Activated naive CD8-positive, alpha-beta T cell treated with anti-CD3 and anti-CD28 coated beads, Interleukin-2, amount 10 ng/mL, durations not matched to agents 7 days and 5 days (primary cell): ENCODE results near the gene TMEM222. TPM values are rescaled to one million over a fixed set of nuclear protein-coding genes. Genes with fewer than 3 reads are reported as not detected.

ENCODE experiments used
- ATAC-seq: fragments of 150-1000 bp; cut with Tn5 transposase; one replicate; pipeline ENCODE4 v1.10.0; 2021; ENCODE audit warnings: low read depth, moderate library complexity
- POLR2A ChIA-PET: fragments of 350-600 bp; sonication (Branson Sonifier 250); formaldehyde crosslinking; loops from one replicate; lab custom pipeline; 2021; ENCODE audit warnings: antibody characterized with exemption; lab: Charles Lee
- DNase-seq: peaks from one replicate; pipeline ENCODE4 v3.0.0; 2021
- H3K27ac Mint-ChIP-seq: one replicate; pipeline ENCODE4 v1.8.0; 2022; ENCODE audit warnings: mild to moderate bottlenecking, mixed read lengths
- H3K27me3 Mint-ChIP-seq: one replicate; pipeline ENCODE4 v1.8.0; 2022; ENCODE audit warnings: mild to moderate bottlenecking, moderate library complexity, mixed read lengths
- H3K36me3 Mint-ChIP-seq: one replicate; pipeline ENCODE4 v1.8.0; 2021; ENCODE audit warnings: mild to moderate bottlenecking, mixed read lengths
- H3K4me1 Mint-ChIP-seq: one replicate; pipeline ENCODE4 v1.8.0; 2021; ENCODE audit warnings: mixed read lengths
- H3K4me3 Mint-ChIP-seq: one replicate; pipeline ENCODE4 v1.8.0; 2022; ENCODE audit warnings: mild to moderate bottlenecking, moderate library complexity, mixed read lengths
- H3K9me3 Mint-ChIP-seq: one replicate; pipeline ENCODE4 v1.8.0; 2021; ENCODE audit warnings: mixed read lengths
- total RNA-seq, 2 experiments: library from RNA; stranded (reverse); gene quantifications; one replicate each; pipeline ENCODE4 v1.2.3, GENCODE V29; 2021

Gene TMEM222
- total RNA-seq, 2 experiments from 2014 or later, result 35.8 to 40.4 TPM

DNA sequence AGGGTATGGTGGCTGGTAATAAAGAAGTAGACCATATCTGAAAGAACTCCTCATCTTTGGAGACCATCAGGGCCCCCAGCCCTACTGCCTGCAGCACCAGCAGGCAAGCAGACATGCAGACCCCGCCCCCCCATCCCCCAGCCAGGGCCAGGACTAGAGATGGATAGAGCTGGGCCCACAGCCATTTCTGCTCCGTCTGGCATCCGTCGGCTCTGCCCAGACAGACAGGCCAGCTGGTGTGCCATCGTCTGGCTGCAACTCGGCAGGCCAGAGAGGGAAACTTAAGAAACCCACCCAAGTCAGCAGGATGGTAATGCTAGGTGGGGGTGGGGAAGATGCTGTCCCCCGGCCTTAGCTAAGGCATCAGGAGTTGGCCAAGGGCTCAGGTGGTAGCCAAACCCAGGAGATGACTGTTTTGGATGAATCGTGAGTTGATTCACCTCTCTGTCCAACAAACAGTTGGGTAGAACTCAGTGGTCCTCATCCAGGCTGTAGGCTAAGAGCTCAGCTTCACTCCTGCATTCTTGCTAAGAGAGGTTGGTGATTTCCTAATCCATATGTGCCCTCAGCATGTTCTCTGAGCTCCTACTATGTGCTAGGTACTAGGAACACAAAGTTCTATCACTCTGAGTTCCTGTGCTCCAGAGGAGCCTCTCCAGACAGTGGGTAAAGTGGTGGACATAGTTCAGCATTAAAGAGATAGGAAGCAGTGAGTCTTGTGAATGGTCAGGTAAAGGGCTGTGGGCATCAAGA is 23.2 kb upstream of the TMEM222 start:
- Mint-ChIP-seq H3K27me3 (no peaks in the 10 kb centered on the region), H3K9me3 (no peaks in the 10 kb centered on the region), H3K4me3 (no peak overlapping the region), H3K36me3 (peaks cover 1% of the 10 kb centered on the region), H3K4me1 (peaks cover 11% of the 10 kb centered on the region), H3K27ac (no peak overlapping the region)
- ATAC-seq, result no peak
- DNase-seq, result no peak
- POLR2A ChIA-PET, result no interaction called here

DNA sequence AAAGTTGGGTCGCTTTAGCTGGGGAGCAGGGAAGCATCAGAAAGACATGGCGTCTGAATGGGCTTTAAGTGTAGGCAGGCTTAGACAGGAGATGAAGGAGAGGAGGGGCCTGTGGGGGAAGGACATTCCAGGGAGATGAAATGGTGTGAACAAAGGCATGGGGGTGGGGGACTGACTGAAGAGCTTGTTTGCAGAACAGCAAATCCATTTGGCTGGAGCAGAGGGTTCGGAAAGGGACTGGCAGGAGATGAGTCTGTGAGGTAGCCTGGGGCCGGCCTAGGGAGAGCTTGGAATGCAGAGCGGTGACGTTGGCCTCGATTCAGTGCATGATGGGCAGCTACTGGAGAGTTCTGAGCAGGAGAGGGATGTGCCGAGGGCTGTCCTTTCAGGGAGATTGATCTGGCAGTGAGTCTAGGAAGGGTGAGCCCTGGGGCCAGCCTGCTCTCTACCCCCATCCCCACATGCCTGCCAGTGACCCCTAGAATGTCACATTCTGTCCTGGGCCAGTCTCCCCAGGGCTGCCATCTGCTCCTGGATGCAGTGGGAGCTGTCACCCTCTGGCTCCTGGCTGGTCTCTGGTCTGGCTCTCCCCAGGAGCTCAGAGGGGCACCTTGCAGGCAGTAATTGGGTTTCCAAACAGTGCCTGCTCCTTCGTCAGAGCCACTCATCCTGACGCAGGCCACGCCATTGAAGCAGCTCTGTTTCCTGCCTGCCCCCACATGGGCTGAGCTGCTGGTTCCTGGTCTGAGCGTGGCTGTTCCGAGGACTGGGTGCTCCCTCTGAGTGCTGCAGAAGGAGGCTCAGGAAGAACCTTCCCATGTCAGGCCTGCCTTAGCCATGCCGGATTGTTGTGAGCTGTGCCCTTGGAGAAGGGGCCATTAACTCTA is 22.3 kb upstream of the TMEM222 start:
- no peak overlapping the region for H3K27ac Mint-ChIP-seq
- ATAC-seq, result no peak
- DNase-seq, result no peak
- peaks cover 1% of the 10 kb centered on the region for H3K36me3 Mint-ChIP-seq
- H3K9me3 Mint-ChIP-seq, result no peaks in the 10 kb centered on the region
- no peak overlapping the region for H3K4me3 Mint-ChIP-seq
- H3K27me3 Mint-ChIP-seq, result no peaks in the 10 kb centered on the region
- POLR2A ChIA-PET, result no interaction called here
- peaks cover 11% of the 10 kb centered on the region for H3K4me1 Mint-ChIP-seq

DNA sequence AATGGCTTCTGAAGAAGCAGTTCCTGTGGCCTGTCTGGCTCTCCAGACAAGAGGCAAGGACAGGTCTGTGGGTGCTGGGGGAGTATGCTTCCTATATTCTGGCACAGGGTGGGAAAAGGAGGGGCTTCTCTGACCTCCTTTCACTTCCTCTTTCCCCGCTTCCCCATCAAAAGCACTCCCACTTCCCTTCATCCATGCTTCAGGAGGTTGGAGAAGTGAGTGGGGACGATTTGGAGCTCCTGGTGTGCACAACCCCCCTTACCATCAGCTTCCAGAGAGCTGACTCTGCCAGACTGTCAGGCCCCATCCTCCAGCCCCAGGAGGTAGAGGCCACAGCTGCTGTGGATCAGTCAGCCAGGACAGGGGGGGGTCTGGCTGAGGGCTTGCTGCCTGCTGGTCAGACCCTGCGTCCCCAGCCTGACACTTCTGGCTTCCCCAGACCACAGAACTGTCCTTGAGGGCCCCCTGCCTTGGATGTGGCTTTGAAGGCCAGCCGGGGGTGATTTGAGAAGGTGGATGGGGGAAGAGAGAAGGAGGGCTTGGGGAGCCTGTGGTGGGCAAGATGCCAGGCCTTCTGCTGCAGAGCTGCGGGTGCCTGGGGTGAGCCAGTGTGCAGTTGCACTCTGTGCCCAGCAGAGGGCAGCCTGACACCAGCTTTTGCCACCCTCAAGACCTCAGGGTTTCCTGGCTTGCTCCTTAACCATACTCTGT is 21.5 kb upstream of the TMEM222 start:
- Mint-ChIP-seq H3K36me3 (peaks cover 1% of the 10 kb centered on the region), H3K4me3 (no peak overlapping the region), H3K27ac (no peak overlapping the region), H3K9me3 (no peaks in the 10 kb centered on the region), H3K4me1 (peaks cover 11% of the 10 kb centered on the region), H3K27me3 (no peaks in the 10 kb centered on the region)
- peak; percentile 83 for DNase-seq
- peak; percentile 84 for ATAC-seq
- POLR2A ChIA-PET, result interaction anchor here (1.0 to 2.4 kb wide), 3 partner anchors 82 to 95 kb away, joined by 3 to 8 read pairs (median 3); partner anchors contain the start of gene CD164L2

DNA sequence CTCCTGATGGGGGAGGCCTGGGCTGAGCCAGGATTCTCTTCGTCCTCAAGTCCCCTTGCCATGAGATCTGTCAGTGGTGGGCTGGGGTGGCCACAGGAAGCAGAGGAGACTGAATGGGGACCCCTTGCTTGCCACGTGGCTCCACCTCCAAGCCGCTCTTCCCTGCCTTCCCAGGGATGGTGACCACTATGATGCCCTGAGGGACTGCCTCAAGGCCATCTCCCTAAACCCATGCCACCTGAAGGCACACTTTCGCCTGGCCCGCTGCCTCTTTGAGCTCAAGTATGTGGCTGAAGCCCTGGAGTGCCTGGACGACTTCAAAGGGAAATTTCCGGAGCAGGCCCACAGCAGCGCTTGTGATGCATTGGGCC is 20.9 kb upstream of the TMEM222 start:
- H3K36me3 Mint-ChIP-seq, result peaks cover 1% of the 10 kb centered on the region
- no peak for DNase-seq
- no peaks in the 10 kb centered on the region for H3K9me3 Mint-ChIP-seq
- H3K27ac Mint-ChIP-seq, result no peak overlapping the region
- no peak for ATAC-seq
- no peak overlapping the region for H3K4me3 Mint-ChIP-seq
- POLR2A ChIA-PET, result interaction anchor here (1.0 to 2.4 kb wide), 3 partner anchors 82 to 94 kb away, joined by 3 to 8 read pairs (median 3); partner anchors contain the start of gene CD164L2
- no peaks in the 10 kb centered on the region for H3K27me3 Mint-ChIP-seq
- peaks cover 8% of the 10 kb centered on the region for H3K4me1 Mint-ChIP-seq

DNA sequence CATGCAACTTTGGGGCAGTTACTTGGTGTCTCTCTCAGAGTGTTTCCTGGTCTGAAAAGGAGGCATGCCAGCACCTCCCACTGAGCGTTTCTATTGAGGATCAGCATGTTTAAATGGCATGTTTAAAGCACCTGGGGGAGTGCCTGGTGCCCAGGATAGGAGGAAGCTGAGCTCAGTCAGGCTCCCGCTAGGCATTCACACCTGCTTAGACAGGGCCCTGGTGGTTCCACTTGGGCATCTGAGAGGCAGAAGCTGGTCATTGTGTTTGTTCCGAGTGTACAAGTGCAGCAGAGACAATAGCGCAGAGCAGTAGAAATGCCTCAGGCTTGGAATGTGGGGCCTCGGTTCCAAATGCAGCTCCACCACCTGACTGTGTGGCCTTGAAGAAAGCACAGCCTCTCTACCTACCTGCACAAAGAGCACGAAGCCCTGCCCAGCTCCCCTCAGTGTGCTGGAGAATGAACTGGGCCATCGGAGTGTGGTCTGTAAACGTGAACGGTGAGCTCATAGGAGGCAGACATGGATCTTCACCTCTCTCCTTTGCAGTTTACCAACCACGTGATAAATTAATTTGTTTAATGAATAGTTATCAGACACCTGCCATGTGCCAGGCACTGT is 20.3 kb upstream of the TMEM222 start:
- peaks cover 1% of the 10 kb centered on the region for H3K36me3 Mint-ChIP-seq
- no peaks in the 10 kb centered on the region for H3K9me3 Mint-ChIP-seq
- ATAC-seq (no peak), DNase-seq (no peak)
- peaks cover 2% of the 10 kb centered on the region for H3K4me1 Mint-ChIP-seq
- no peak overlapping the region for H3K4me3 Mint-ChIP-seq
- POLR2A ChIA-PET, result interaction anchor here (0.7 to 2.4 kb wide), 3 partner anchors 76 to 93 kb away, joined by 3 to 8 read pairs (median 3); no protein-coding TSS in a partner anchor
- H3K27me3 Mint-ChIP-seq, result no peaks in the 10 kb centered on the region
- no peak overlapping the region for H3K27ac Mint-ChIP-seq

DNA sequence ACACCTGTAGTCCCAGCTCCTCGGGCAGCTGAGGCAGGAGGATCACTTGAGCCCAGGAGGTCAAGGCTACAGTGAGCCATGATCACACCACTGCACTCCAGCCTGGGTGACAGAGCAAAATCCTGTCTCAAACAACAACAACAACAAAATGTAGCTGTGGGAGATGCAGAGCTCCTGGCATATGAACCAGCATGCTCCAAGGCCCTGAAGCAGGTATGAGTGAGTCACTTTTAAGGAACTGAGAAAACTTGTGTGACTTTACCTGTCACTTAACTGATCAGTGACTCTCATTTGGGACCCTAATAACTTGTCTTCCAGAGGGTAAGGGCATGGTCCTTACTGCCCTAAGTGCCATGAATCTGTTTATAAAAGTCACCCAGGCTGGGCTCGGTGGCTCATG is 19.4 kb upstream of the TMEM222 start:
- Mint-ChIP-seq H3K27me3 (no peaks in the 10 kb centered on the region), H3K4me3 (no peak overlapping the region), H3K4me1 (peaks cover 2% of the 10 kb centered on the region), H3K36me3 (peaks cover 1% of the 10 kb centered on the region), H3K9me3 (no peaks in the 10 kb centered on the region), H3K27ac (no peak overlapping the region)
- ATAC-seq (no peak), DNase-seq (no peak)
- POLR2A ChIA-PET, result interaction anchor here (2.4 kb wide), 1 partner anchor 92 kb away, joined by 8 read pairs; no protein-coding TSS in a partner anchor

DNA sequence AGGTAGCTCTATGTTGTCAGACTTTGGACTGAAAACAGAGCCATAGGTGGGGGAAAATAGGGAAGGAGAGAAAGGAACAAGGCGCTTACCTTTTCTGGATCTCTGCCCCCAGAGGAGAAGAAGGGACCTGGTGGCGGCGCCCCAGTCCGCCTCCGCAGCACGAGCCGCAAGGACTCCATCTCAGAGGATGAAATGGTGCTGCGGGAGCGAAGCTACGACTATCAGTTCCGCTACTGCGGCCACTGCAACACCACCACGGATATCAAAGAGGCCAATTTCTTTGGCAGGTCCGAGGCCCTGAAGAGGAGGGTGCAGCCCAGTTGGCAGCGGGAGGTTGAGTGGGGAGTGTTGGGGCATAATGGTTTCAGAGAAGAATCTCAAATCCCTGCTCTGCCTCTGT is 18.5 kb upstream of the TMEM222 start:
- Mint-ChIP-seq H3K9me3 (no peaks in the 10 kb centered on the region), H3K4me1 (peaks cover 2% of the 10 kb centered on the region), H3K27ac (no peak overlapping the region), H3K4me3 (no peak overlapping the region), H3K27me3 (no peaks in the 10 kb centered on the region), H3K36me3 (peaks cover 1% of the 10 kb centered on the region)
- ATAC-seq (no peak), DNase-seq (no peak)
- POLR2A ChIA-PET, result no interaction called here

DNA sequence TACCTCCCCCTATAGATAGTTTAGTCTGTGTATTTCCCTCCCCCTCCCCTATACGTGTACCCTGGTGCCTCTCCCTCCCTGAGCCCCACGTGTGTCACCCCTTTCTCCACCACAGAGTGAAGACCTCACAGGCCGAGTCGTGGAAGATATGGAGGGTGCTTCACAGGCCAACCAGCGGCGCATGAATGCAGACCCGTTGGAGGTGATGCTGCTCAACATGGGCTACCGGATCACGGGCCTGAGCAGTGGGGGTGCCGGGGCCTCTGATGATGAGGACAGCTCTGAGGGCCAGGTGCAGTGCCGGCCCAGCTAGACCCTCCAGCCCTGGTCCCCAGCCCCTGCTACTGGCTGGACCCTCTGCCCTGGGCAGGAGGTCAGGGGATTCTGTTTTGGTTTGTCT is 15.9 kb upstream of the TMEM222 start:
- H3K36me3 Mint-ChIP-seq, result no peaks in the 10 kb centered on the region
- DNase-seq (no peak), ATAC-seq (no peak)
- POLR2A ChIA-PET, result no interaction called here
- H3K9me3 Mint-ChIP-seq, result no peaks in the 10 kb centered on the region
- no peaks in the 10 kb centered on the region for H3K27me3 Mint-ChIP-seq
- H3K27ac Mint-ChIP-seq, result no peak overlapping the region
- H3K4me1 Mint-ChIP-seq, result no peaks in the 10 kb centered on the region
- no peak overlapping the region for H3K4me3 Mint-ChIP-seq

DNA sequence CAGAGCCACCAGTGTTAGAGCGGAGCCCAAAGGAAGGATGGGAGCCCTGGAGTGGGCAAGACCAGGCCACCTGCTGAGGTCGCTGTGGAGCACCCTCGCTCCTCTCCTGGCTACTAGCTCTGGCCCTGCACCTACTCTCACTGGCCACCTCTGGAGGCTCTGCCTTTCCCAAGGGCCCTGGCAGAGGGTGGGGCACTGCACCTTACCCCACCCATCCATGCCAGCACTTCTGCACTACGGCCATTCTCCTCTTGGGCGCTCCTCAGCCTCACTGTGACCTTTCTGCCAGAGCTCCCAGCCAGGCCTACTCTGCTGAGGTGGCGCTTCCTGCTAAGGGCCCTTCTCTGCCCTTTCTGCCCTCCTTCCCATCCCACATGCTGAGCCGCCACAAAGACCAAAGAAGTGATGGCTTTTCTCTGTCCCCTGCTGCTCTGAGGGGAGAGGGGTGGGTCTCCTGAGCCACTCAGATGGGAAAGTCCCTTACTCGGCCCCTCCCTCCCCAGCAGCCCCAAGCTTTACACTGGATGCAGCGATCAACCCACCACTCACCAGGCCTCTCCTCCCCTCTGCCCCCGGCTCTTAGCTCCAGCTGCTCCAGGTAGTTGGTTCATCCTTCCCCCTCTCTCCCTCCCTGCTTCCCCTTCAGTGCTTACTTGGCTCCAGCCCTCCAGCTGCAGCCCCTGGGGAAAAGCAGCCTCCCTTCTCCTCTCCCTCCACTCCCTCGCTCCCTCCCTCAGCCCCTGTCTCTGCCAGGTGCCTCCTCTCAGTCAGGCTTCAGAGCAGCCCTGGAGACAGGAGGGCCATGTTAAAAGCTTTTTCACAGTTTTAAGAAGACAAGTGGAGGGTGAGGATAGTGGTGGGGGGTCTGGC is 14.8 kb upstream of the TMEM222 start:
- Mint-ChIP-seq H3K4me1 (no peaks in the 10 kb centered on the region), H3K9me3 (no peaks in the 10 kb centered on the region), H3K4me3 (no peak overlapping the region), H3K27me3 (no peaks in the 10 kb centered on the region), H3K27ac (no peak overlapping the region), H3K36me3 (no peaks in the 10 kb centered on the region)
- peak; percentile 26 for ATAC-seq
- DNase-seq, result no peak
- POLR2A ChIA-PET, result no interaction called here

DNA sequence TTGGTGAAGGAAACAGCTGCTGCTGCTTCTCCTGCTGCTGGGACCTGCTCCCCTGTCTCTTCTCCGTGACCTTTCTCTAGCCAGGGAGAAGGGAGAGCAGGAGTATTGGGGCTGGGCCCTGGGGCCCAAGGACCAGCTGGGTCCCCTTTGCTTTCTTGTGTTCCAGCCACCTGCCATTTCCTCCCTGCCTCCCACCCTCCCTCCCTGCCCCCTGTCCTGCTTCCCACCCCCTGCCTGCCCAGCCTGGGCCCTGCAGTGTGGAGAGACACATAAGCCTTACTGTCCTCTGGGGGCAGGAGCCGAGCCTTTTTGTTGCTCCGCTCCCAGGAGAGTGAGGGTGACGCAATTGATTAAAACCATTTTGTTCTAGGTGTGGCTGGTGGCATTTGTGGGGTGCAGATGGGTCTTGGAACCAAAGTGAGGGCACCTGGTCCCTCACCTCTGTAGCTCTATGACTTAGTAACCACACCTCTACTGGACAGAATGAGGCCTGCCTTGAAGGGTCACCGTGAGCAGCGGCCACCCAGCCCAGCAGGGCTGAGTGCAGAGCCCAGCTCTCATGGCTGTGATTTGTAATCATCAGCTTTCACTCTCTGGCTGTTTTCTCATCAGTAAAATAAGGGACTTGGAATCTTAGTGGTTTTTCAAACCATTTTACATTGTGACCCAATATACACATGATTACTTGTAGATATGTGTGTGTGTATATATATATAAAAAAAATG is 13.9 kb upstream of the TMEM222 start:
- H3K4me1 Mint-ChIP-seq, result no peaks in the 10 kb centered on the region
- H3K27me3 Mint-ChIP-seq, result peaks cover 4% of the 10 kb centered on the region
- H3K36me3 Mint-ChIP-seq, result no peaks in the 10 kb centered on the region
- no peak overlapping the region for H3K4me3 Mint-ChIP-seq
- DNase-seq, result no peak
- no peak overlapping the region for H3K27ac Mint-ChIP-seq
- ATAC-seq, result no peak
- POLR2A ChIA-PET, result no interaction called here
- H3K9me3 Mint-ChIP-seq, result no peaks in the 10 kb centered on the region

DNA sequence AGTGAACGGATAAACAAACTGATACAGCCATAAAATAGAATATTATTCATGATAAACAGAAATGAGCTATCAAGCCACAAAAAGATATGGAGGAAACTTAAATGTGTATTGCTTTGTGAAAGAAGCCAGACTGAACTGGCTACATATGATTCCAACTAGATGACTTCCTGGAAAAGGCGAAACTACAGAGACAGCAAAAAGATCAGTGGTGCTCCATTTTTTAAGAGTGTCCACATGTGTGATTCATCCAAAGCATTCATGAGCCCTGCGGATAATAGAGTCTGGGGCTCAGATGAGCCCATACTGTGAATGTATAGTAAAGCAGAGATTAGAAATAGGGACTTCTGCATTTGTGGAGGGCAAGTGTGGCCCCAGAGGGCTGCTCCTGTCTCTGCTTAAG is 7.8 kb upstream of the TMEM222 start:
- no peak overlapping the region for H3K27ac Mint-ChIP-seq
- ATAC-seq, result no peak

More for the DNA sequence above, 7.8 kb upstream of the TMEM222 start:
- no peak for DNase-seq
- Mint-ChIP-seq H3K36me3 (no peaks in the 10 kb centered on the region), H3K9me3 (no peaks in the 10 kb centered on the region), H3K4me1 (peaks cover 5% of the 10 kb centered on the region), H3K4me3 (no peak overlapping the region), H3K27me3 (peaks cover 15% of the 10 kb centered on the region)
- POLR2A ChIA-PET, result interaction anchor here (0.7 kb wide), 1 partner anchor 28 kb away, joined by 3 read pairs; no protein-coding TSS in a partner anchor
